Panc1 (cell line): ENCODE measurements around the gene PCNX2.

Experiments
- SIN3A ChIP-seq: IDR thresholded peaks from 2 replicates; pipeline ENCODE4 v1.6.1; 2012; ENCODE audit warnings: low read depth, mild to moderate bottlenecking, low read length, moderate library complexity, borderline replicate concordance; ENCODE audit not compliant: insufficient read depth
- TF ChIP-seq, protein P1 (sequence below): fragments of 450-650 bp; IDR thresholded peaks from 2 replicates; pipeline ENCODE4 v1.5.1; 2017; ENCODE audit warnings: mild to moderate bottlenecking

GRCh38 chr1:232990176-232991128 lies 305.1 kb downstream of the PCNX2 start:
- TF ChIP-seq, protein P1, sequence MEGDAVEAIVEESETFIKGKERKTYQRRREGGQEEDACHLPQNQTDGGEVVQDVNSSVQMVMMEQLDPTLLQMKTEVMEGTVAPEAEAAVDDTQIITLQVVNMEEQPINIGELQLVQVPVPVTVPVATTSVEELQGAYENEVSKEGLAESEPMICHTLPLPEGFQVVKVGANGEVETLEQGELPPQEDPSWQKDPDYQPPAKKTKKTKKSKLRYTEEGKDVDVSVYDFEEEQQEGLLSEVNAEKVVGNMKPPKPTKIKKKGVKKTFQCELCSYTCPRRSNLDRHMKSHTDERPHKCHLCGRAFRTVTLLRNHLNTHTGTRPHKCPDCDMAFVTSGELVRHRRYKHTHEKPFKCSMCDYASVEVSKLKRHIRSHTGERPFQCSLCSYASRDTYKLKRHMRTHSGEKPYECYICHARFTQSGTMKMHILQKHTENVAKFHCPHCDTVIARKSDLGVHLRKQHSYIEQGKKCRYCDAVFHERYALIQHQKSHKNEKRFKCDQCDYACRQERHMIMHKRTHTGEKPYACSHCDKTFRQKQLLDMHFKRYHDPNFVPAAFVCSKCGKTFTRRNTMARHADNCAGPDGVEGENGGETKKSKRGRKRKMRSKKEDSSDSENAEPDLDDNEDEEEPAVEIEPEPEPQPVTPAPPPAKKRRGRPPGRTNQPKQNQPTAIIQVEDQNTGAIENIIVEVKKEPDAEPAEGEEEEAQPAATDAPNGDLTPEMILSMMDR: no peak
- TF ChIP-seq SIN3A: no peak
